HepG2 (cell line): ENCODE measurements around the gene ERBB3. TPM values are rescaled to one million over a fixed set of nuclear protein-coding genes. Genes with fewer than 3 reads are reported as not detected.

Experiments used
- ATAC-seq: fragments of 200-7000 bp; cut with Tn5 transposase; 3 replicates; pipeline ENCODE4 v1.9.1; 2020; ENCODE audit warnings: mild to moderate bottlenecking, moderate library complexity
- BruUV-seq: library from RNA; stranded (reverse); fragments of 400-500 nt; replicated peaks from 2 replicates; lab custom pipeline; 2021; lab: Mats Ljungman, UMichigan
- CTCF ChIA-PET: fragments of 300-600 bp; formaldehyde crosslinking; extraction: SDS; loops from one replicate; lab custom pipeline; 2021; ENCODE audit warnings: low total read pairs, inconsistent platforms, low intra/inter-chr PET ratio; lab: Yijun Ruan, JAX
- POLR2A ChIA-PET: fragments of 350-600 bp; sonication (Branson Sonifier 250); formaldehyde crosslinking; loops from one replicate; lab custom pipeline; 2020; ENCODE audit warnings: antibody characterized with exemption, inconsistent platforms; lab: Yijun Ruan, JAX
- DNase-seq: peaks from one replicate; pipeline ENCODE4 v3.0.0-alpha.2; 2015; ENCODE audit warnings: low spot score
- FAIRE-seq: peaks from 3 replicates; lab custom pipeline; 2011; peaks lifted over from hg19 to GRCh38; lab: Jason Lieb, UNC
- H2AFZ ChIP-seq: one replicate; pipeline ENCODE4 v1.6.1; 2011; ENCODE audit warnings: low read length, inconsistent platforms
- H3K27ac ChIP-seq: fragments of 300-600 bp; 3 replicates; pipeline ENCODE4 v1.8.0; 2011; ENCODE audit warnings: mixed run types, mild to moderate bottlenecking, mixed read lengths, low read length, inconsistent platforms; ENCODE audit not compliant: insufficient read depth; ENCODE audit errors: extremely low read length
- H3K27me3 ChIP-seq, 2 experiments: fragments of 200-600 bp in 1 of 2; 2 replicates in 1 of 2; 3 replicates in 1 of 2; pipeline versions ENCODE4 v1.6.0 to v1.8.0; 2011; ENCODE audit warnings: low read length in 2 of 2, mild to moderate bottlenecking in 2 of 2, moderate library complexity in 2 of 2, inconsistent platforms in 1 of 2; ENCODE audit not compliant: insufficient read depth in 2 of 2, control insufficient read depth in 1 of 2
- H3K36me3 ChIP-seq, 2 experiments: fragments of 200-600 bp in 1 of 2; replicated peaks in 1 of 2; 2 replicates in 1 of 2; 3 replicates in 1 of 2; pipeline versions ENCODE4 v1.5.1 to v1.8.0; 2011; ENCODE audit warnings: low read length in 2 of 2, inconsistent platforms in 1 of 2; ENCODE audit not compliant: insufficient read depth in 2 of 2, control insufficient read depth in 1 of 2
- H3K4me1 ChIP-seq: 2 replicates; pipeline ENCODE4 v1.5.1; 2012; ENCODE audit warnings: low read length, inconsistent platforms; ENCODE audit not compliant: insufficient read depth
- H3K4me2 ChIP-seq: 2 replicates; pipeline ENCODE4 v1.6.0; 2011; ENCODE audit warnings: low read depth, low read length, inconsistent platforms
- H3K4me3 ChIP-seq, 3 experiments: fragments of 200-600 bp in 1 of 3; sonication (generic), shearing (Covaris generic) in 1 of 3; replicated peaks in 1 of 3; 2 replicates each; pipeline ENCODE4 v1.5.1; 2011 to 2016; ENCODE audit warnings: low read length in 3 of 3, inconsistent platforms in 2 of 3, low read depth in 2 of 3, mild to moderate bottlenecking in 2 of 3, control low read depth in 1 of 3, mixed read lengths in 1 of 3; ENCODE audit not compliant: insufficient read depth in 1 of 3
- H3K79me2 ChIP-seq: one replicate; pipeline ENCODE4 v1.6.1; 2011; ENCODE audit warnings: low read length, inconsistent platforms; ENCODE audit not compliant: insufficient read depth
- H3K9ac ChIP-seq: 2 replicates; pipeline ENCODE4 v1.6.0; 2011; ENCODE audit warnings: mild to moderate bottlenecking, low read depth, low read length, inconsistent platforms; ENCODE audit not compliant: insufficient read depth
- H3K9me3 ChIP-seq: 2 replicates; pipeline ENCODE4 v1.5.1; 2012; ENCODE audit warnings: mild to moderate bottlenecking, low read length
- H4K20me1 ChIP-seq: 2 replicates; pipeline ENCODE4 v1.6.0; 2011; ENCODE audit warnings: inconsistent platforms, mild to moderate bottlenecking, low read length, moderate library complexity; ENCODE audit not compliant: insufficient read depth
- RBM22 ChIP-seq: fragments of 200-400 bp; formaldehyde crosslinking; optimal IDR thresholded peaks from 2 replicates; pipeline ENCODE3; 2017; ENCODE audit warnings: mild to moderate bottlenecking, low read length, moderate library complexity
- SSRP1 ChIP-seq: IDR thresholded peaks from 2 replicates; pipeline ENCODE4 v1.6.1; 2016; ENCODE audit warnings: control low read depth
- ZBTB33 ChIP-seq: sonication (generic); formaldehyde crosslinking; IDR thresholded peaks from 2 replicates; pipeline ENCODE4 v1.4.0; 2020; ENCODE audit warnings: missing genetic modification reagents
- ZNF816 ChIP-seq: sonication (generic); formaldehyde crosslinking; IDR thresholded peaks from 2 replicates; pipeline ENCODE4 v1.8.0; 2022; ENCODE audit warnings: missing genetic modification reagents, mild to moderate bottlenecking, borderline replicate concordance
- WGBS: methylation state at CpG from one replicate; pipeline ENCODE4 v1.1.6; 2017; ENCODE audit warnings: low lambda C conversion rate; 5-methylcytosine and 5-hydroxymethylcytosine counted together
- in situ Hi-C: cut with HindIII; loops from 2 replicates; pipeline ENCODE4 v1.10.0; 2017; ENCODE audit warnings: low pct_unique_long_range_greater_than_20kb; ENCODE audit not compliant: extremely low pct_ligation_motif_present
- intact Hi-C: fragments of 100-400 bp; cut with micrococcal nuclease; formaldehyde crosslinking; loops from one replicate; pipeline ENCODE4 v1.10.0; 2022; ENCODE audit not compliant: unreplicated experiment
- polyA plus RNA-seq, 8 experiments: library from polyadenylated mRNA; depleted of rRNA in 3 of 8; stranded (reverse) in 7 of 8; unstranded in 1 of 8; fragments of >200 nt; fragmentation: Illumina TruSeq in 4 of 8; extraction: Trizol in 4 of 8; gene quantifications; 2 replicates each; pipeline versions ENCODE4 v1.2.1 to v1.2.3, GENCODE V29; 2011 to 2016; ENCODE audit warnings: low read depth in 4 of 8, missing spikeins in 1 of 8, mixed read lengths in 1 of 8; ENCODE audit not compliant: insufficient read depth in 1 of 8
- total RNA-seq, 5 experiments: library from RNA; depleted of rRNA; stranded (reverse); fragments of >200 nt; fragmentation: Illumina TruSeq; extraction: Trizol; gene quantifications; 2 replicates each; pipeline ENCODE4 v1.2.3, GENCODE V29; 2016; ENCODE audit warnings: low read depth in 1 of 5

The ERBB3 gene
- total and polyA plus RNA-seq, 2 of the 13 experiments (the other 11 are each of a cell fraction or from before 2014, with no cell fraction given) = 93.6 to 358 TPM

DNA sequence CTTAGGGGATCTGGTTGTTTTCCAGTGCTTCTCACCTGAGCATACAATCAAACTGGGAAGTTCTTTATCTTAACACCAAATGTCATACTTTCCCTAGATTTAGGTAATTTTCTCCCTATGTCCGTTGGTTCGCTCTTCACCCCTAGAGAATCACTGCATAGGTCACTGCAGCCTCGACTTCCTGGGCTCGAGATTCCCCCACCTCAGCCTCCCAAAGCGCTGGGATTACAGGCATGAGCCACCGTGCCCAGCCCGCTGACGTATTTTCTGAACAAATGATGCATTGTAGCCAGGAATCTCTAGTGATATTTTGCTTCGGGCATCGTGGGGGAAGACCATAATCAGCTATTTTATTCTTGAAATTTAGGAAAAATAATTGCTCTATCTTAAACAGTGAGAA lies 35.4 kb downstream of the ERBB3 start:
- Histone ChIP-seq H2AFZ (no peak overlapping the region), H3K79me2 (peaks cover 15% of the 10 kb centered on the region), H3K4me3 (peak overlapping the region in 2 of 3 experiments; percentile 69 to 86; a peak in 4 of 6 replicates), H3K9me3 (no peaks in the 10 kb centered on the region), H3K27ac (peak overlapping the region; percentile 93), H3K4me1 (peaks cover 24% of the 10 kb centered on the region), H3K27me3 (no peaks in the 10 kb centered on the region; a peak in 1 of 5 replicates), H3K9ac (peak overlapping the region; percentile 99), H4K20me1 (no peaks in the 10 kb centered on the region), H3K4me2 (peak overlapping the region; percentile 84), H3K36me3 (peaks cover 13 to 28% of the 10 kb centered on the region in 2 experiments; a peak in 4 of 5 replicates)
- in situ Hi-C loops (no loop called here), intact Hi-C loops (loop anchor here (5.0 kb wide), 2 partner anchors 68 to 352 kb away; partner anchors contain the start of gene SPRYD4)
- no peak for FAIRE-seq
- no peak for DNase-seq
- no peak for ATAC-seq
- 88% methylated on average over 10 of the region's 10 CpGs for WGBS
- TF ChIP-seq RBM22 (no peak), SSRP1 (no peak), ZBTB33 (CRISPR knock-in tag) (peak; percentile 26; the same call in 1 of the 2 replicates), ZNF816 (CRISPR knock-in tag) (0 out of 2 replicates have a peak, but pooled peaks have one; percentile 52)
- CTCF ChIA-PET = interaction anchor here (1.4 kb wide), 1 partner anchor 37 kb away, joined by 4 read pairs; no protein-coding TSS in a partner anchor
- POLR2A ChIA-PET = interaction anchor here (0.6 to 6.2 kb wide), 5 partner anchors 12 to 611 kb away, joined by 4 to 128 read pairs (median 6); partner anchors contain the start of genes ERBB3, MYL6, PA2G4 and SMARCC2
- no TSS peak for BruUV-seq
